ENCODE results near the gene MYO19.
"Not testable (repeated sequence)": the region's sequence is repeated elsewhere in the genome, so short reads cannot be mapped to it uniquely, and the experiment has no call there.

The MYO19 gene

GRCh38 chr17:36498560-36499300 is 35.9 kb downstream of the MYO19 start:
- no peak for DNase-seq

- DNase-seq, result no peak
Measured at GRCh38 chr17:36498155-36498554, 36.5 kb downstream of the MYO19 start.

- peak; percentile 44 for DNase-seq
Measured at GRCh38 chr17:36496018-36496789, 38.5 kb downstream of the MYO19 start.

- DNase-seq, result no peak
Measured at GRCh38 chr17:36495076-36495578, 39.5 kb downstream of the MYO19 start.

GRCh38 chr17:36494674-36495073 is 40.0 kb downstream of the MYO19 start:
- no peak for DNase-seq

- no peak for DNase-seq
Measured at GRCh38 chr17:36493956-36494355, 40.7 kb downstream of the MYO19 start.

GRCh38 chr17:36486204-36487194 is 48.2 kb downstream of the MYO19 start, which contains the start of gene ZNHIT3:
Gene ZNHIT3 (plus strand): TSS chr17:36486681. CDS start chr17:36486700, 19 bp downstream.
- DNase-seq, result peak; percentile 98

- no peak for DNase-seq
Measured at GRCh38 chr17:36485805-36486203, 48.9 kb downstream of the MYO19 start.

- no peak for DNase-seq
Measured at GRCh38 chr17:36485027-36485426, 49.6 kb downstream of the MYO19 start.

GRCh38 chr17:36484021-36484420 is 50.6 kb downstream of the MYO19 start:
- DNase-seq, result not testable (repeated sequence)

- peak; percentile 83 for DNase-seq
Measured at GRCh38 chr17:36482611-36483504, 51.8 kb downstream of the MYO19 start.

GRCh38 chr17:36481829-36482228 is 52.8 kb downstream of the MYO19 start:
- DNase-seq, result no peak

- DNase-seq, result no peak
Measured at GRCh38 chr17:36475346-36475970, 59.2 kb downstream of the MYO19 start.

GRCh38 chr17:36474571-36474970 is 60.1 kb downstream of the MYO19 start:
- DNase-seq, result no peak

GRCh38 chr17:36470499-36470898 is 64.2 kb downstream of the MYO19 start:
- DNase-seq, result no peak

GRCh38 chr17:36469733-36470132 is 64.9 kb downstream of the MYO19 start:
- DNase-seq, result no peak

- peak; percentile 20 for DNase-seq
Measured at GRCh38 chr17:36468903-36469635, 65.6 kb downstream of the MYO19 start.

- DNase-seq, result no peak
Measured at GRCh38 chr17:36464765-36465088, 69.9 kb downstream of the MYO19 start.

- peak; percentile 76 for DNase-seq
Measured at GRCh38 chr17:36463916-36464764, 70.5 kb downstream of the MYO19 start.

All from NCI-H82 (cell line).